Measurements from ENCODE around the gene HSF5.

DNA sequence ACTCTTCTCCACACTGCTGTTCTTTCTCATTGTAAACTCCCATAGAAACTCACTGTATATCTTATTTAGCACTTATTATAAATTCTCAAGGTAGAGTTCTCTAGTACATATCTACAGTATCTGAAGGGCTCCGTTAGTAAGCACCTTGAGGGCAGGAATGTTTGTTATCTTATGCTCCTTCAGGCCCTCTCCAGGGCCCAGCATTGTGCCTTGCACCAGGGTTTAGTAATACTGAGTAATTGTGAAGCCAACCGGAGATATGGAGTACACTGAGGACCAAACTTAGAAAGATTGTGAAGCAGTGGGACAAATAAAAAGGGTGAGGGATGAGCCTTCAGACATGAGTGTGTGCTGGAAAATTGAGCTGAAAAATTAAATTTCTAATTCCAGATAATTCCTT, 97.3 kb downstream of the HSF5 start:
- TF ChIP-seq, protein P1, sequence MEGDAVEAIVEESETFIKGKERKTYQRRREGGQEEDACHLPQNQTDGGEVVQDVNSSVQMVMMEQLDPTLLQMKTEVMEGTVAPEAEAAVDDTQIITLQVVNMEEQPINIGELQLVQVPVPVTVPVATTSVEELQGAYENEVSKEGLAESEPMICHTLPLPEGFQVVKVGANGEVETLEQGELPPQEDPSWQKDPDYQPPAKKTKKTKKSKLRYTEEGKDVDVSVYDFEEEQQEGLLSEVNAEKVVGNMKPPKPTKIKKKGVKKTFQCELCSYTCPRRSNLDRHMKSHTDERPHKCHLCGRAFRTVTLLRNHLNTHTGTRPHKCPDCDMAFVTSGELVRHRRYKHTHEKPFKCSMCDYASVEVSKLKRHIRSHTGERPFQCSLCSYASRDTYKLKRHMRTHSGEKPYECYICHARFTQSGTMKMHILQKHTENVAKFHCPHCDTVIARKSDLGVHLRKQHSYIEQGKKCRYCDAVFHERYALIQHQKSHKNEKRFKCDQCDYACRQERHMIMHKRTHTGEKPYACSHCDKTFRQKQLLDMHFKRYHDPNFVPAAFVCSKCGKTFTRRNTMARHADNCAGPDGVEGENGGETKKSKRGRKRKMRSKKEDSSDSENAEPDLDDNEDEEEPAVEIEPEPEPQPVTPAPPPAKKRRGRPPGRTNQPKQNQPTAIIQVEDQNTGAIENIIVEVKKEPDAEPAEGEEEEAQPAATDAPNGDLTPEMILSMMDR (IDR thresholded peaks at IDR 0.05; ENCODE audit: low read length), result no peak
- no peak for TF ChIP-seq EZH2 (optimal IDR thresholded peaks at IDR 0.05; ENCODE audit: low read depth, low read length)

Measured in MM.1S (cell line).